ENCODE results near the gene TAF5L. TPM values are rescaled to one million over a fixed set of nuclear protein-coding genes. Genes with fewer than 3 reads are reported as not detected.

TAF5L gene
- total and polyA plus RNA-seq, 2 of the 4 experiments (the other 2 are of a cell fraction) = 17.9 to 18.6 TPM

- no peak overlapping the region for H2BK5ac ChIP-seq (ENCODE audit: low read depth, low read length, poor library complexity, severe bottlenecking)
- TF ChIP-seq MXI1 (IDR thresholded peaks at IDR 0.05; ENCODE audit: borderline replicate concordance, low read depth, low read length) (no peak), CHD1 (IDR thresholded peaks at IDR 0.05; ENCODE audit: low read depth, low read length) (no peak), MAFK (IDR thresholded peaks at IDR 0.05; ENCODE audit: low read depth, low read length) (no peak), SMC3 (IDR thresholded peaks at IDR 0.05; ENCODE audit: low read depth, low read length) (no peak), MAZ (IDR thresholded peaks at IDR 0.05; ENCODE audit: borderline replicate concordance, low read depth, low read length) (no peak), RAD21 (IDR thresholded peaks at IDR 0.05; ENCODE audit: low read length) (no peak), USF2 (IDR thresholded peaks at IDR 0.05; ENCODE audit: low read depth, low read length) (no peak)
- TF ChIP-seq, protein P1, sequence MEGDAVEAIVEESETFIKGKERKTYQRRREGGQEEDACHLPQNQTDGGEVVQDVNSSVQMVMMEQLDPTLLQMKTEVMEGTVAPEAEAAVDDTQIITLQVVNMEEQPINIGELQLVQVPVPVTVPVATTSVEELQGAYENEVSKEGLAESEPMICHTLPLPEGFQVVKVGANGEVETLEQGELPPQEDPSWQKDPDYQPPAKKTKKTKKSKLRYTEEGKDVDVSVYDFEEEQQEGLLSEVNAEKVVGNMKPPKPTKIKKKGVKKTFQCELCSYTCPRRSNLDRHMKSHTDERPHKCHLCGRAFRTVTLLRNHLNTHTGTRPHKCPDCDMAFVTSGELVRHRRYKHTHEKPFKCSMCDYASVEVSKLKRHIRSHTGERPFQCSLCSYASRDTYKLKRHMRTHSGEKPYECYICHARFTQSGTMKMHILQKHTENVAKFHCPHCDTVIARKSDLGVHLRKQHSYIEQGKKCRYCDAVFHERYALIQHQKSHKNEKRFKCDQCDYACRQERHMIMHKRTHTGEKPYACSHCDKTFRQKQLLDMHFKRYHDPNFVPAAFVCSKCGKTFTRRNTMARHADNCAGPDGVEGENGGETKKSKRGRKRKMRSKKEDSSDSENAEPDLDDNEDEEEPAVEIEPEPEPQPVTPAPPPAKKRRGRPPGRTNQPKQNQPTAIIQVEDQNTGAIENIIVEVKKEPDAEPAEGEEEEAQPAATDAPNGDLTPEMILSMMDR (conservative IDR thresholded peaks at IDR 0.05; ENCODE audit: low read depth, low read length) = no peak
- ChIA-PET POLR2A (ENCODE audit: unreplicated experiment) (no interaction called here), CTCF (interaction anchor here (1.4 kb wide), 1 partner anchor 65 kb away, joined by 5 read pairs; the partner anchor contains the start of gene ABCB10)
- dilution Hi-C loops (cut with HindIII; ENCODE audit: low sequenced_read_pairs, unreplicated experiment) (no loop called here), intact Hi-C loops (cut with micrococcal nuclease) (no loop called here), in situ Hi-C loops (cut with MboI; ENCODE audit: low sequenced_read_pairs) (no loop called here)
- H3K4ac ChIP-seq (ENCODE audit: low read depth, low read length) = no peak overlapping the region
- no peak overlapping the region for H2AFZ ChIP-seq (replicated peaks; ENCODE audit: low read length, poor library complexity)
- H4K5ac ChIP-seq (ENCODE audit: low read depth, low read length) = no peak overlapping the region
- no peak overlapping the region for H2AK9ac ChIP-seq (replicated peaks; ENCODE audit: low read depth, low read length, poor library complexity)
- H3K4me3 ChIP-seq (ENCODE audit: insufficient read depth, low read depth, low read length) = no peak overlapping the region
- peaks cover 3% of the 10 kb centered on the region for H3K4me1 ChIP-seq (ENCODE audit: control insufficient read depth, insufficient read depth, low read length)
- H3K9me3 ChIP-seq (ENCODE audit: control insufficient read depth, insufficient read depth, low read length) = no peaks in the 10 kb centered on the region
- no peak overlapping the region for H3K27ac ChIP-seq (ENCODE audit: insufficient read depth, low read length)
- no peak overlapping the region for H2AK5ac ChIP-seq (ENCODE audit: low read depth, low read length)
- WGBS, 2 experiments (ENCODE audit: extremely low coverage in 2 of 2, insufficient read length in 1 of 2) = 90% methylated on average over 3 of the region's 5 CpGs; no CpG with 5 or more reads in 1 of the 2 experiments
- H3K14ac ChIP-seq (replicated peaks; ENCODE audit: low read depth, low read length) = no peak overlapping the region
- H2BK120ac ChIP-seq (ENCODE audit: low read depth, low read length) = no peak overlapping the region
- peaks cover 12% of the 10 kb centered on the region for H3K9me1 ChIP-seq (ENCODE audit: insufficient read depth, low read length)
- no peak overlapping the region for H4K8ac ChIP-seq (ENCODE audit: low read depth in 2 of 2, low read length in 2 of 2)
- 0 out of 2 replicates have a peak, but pooled peaks cover 2% of the 10 kb centered on the region for H3K36me3 ChIP-seq (ENCODE audit: control insufficient read depth, insufficient read depth, low read length)
- no peak overlapping the region for H2BK15ac ChIP-seq (ENCODE audit: low read depth, low read length)
- no peak overlapping the region for H2BK20ac ChIP-seq (ENCODE audit: low read depth, low read length)
- no peak for DNase-seq
- no peak overlapping the region for H3K56ac ChIP-seq (ENCODE audit: extremely low read depth, insufficient read depth, low read length)
- H3K23ac ChIP-seq (ENCODE audit: low read depth, low read length) = no peak overlapping the region
- BruUV-seq (replicated peaks) = no TSS peak
- H3K9ac ChIP-seq (ENCODE audit: low read depth, low read length) = no peak overlapping the region
- no peak overlapping the region for H3K18ac ChIP-seq (ENCODE audit: low read depth, low read length)
- H4K91ac ChIP-seq (ENCODE audit: insufficient read depth, low read depth, low read length) = no peak overlapping the region
- no peaks in the 10 kb centered on the region for H3K27me3 ChIP-seq (ENCODE audit: control insufficient read depth, insufficient read depth, low read length)
- peaks cover 58% of the 10 kb centered on the region for H4K20me1 ChIP-seq (ENCODE audit: insufficient read depth, low read length)
- H3K4me2 ChIP-seq (ENCODE audit: low read depth, low read length) = no peak overlapping the region
- H3K79me1 ChIP-seq (ENCODE audit: low read depth in 1 of 2, low read length in 2 of 2) = peaks cover 21 to 60% of the 10 kb centered on the region in 2 experiments
- no peak for ATAC-seq (ENCODE audit: low read depth)
Measured at GRCh38 chr1:229623225-229623624, 2.7 kb downstream of the TAF5L start.
